HG03108 (cell line): ENCODE results near the gene SELENOT.
"Not testable (repeated sequence)": the region's sequence is repeated elsewhere in the genome, so short reads cannot be mapped to it uniquely, and the experiment has no call there.

Source experiments
- ATAC-seq: cut with Tn5 transposase; IDR thresholded peaks from one replicate; pipeline ENCODE4 v1.9.1; 2021; ENCODE audit warnings: moderate library complexity; ENCODE audit not compliant: unreplicated experiment

SELENOT gene

GRCh38 chr3:150603153-150603979 is at the start of gene SELENOT:
SELENOT (plus strand) TSS chr3:150603321; CDS start chr3:150603363, 42 bp downstream.
- ATAC-seq: peak; percentile 49

GRCh38 chr3:150555859-150556436 is 47.2 kb upstream of the SELENOT start:
- ATAC-seq: no peak

- no peak for ATAC-seq
Observed at GRCh38 chr3:150556792-150557191, 46.3 kb upstream of the SELENOT start.

- ATAC-seq: no peak
Observed at GRCh38 chr3:150557725-150558124, 45.4 kb upstream of the SELENOT start.

GRCh38 chr3:150564243-150564642 is 38.9 kb upstream of the SELENOT start:
- ATAC-seq: no peak

- ATAC-seq: no peak
Observed at GRCh38 chr3:150567328-150567727, 35.8 kb upstream of the SELENOT start.

GRCh38 chr3:150577855-150578254 is 25.3 kb upstream of the SELENOT start:
- ATAC-seq: no peak

- ATAC-seq: no peak
Observed at GRCh38 chr3:150581174-150581573, 21.9 kb upstream of the SELENOT start.

- ATAC-seq: peak; percentile 55
Observed at GRCh38 chr3:150582620-150583019, 20.5 kb upstream of the SELENOT start.

- ATAC-seq: peak; percentile 73
Observed at GRCh38 chr3:150583028-150583427, 20.1 kb upstream of the SELENOT start.

- ATAC-seq: no peak
Observed at GRCh38 chr3:150588027-150588830, 14.9 kb upstream of the SELENOT start.

GRCh38 chr3:150589759-150590158 is 13.4 kb upstream of the SELENOT start:
- no peak for ATAC-seq

- ATAC-seq: no peak
Observed at GRCh38 chr3:150594150-150594549, 9.0 kb upstream of the SELENOT start.

GRCh38 chr3:150597646-150598045 is 5.5 kb upstream of the SELENOT start:
- ATAC-seq: no peak

- peak; percentile 28 for ATAC-seq
Observed at GRCh38 chr3:150599611-150600297, 3.4 kb upstream of the SELENOT start.

- ATAC-seq: not testable (repeated sequence)
Observed at GRCh38 chr3:150600647-150601530, 2.2 kb upstream of the SELENOT start.

GRCh38 chr3:150602426-150603152 is 532 bp upstream of the SELENOT start:
- peak; percentile 0 for ATAC-seq

- no peak for ATAC-seq
Observed at GRCh38 chr3:150603980-150604319, 829 bp downstream of the SELENOT start.

GRCh38 chr3:150605998-150606641 is 3.0 kb downstream of the SELENOT start:
- no peak for ATAC-seq
